HG03442 (cell line): ENCODE results near the gene SLC12A2.

Experiments
- ATAC-seq: cut with Tn5 transposase; IDR thresholded peaks from one replicate; pipeline ENCODE4 v1.9.1; 2021; ENCODE audit warnings: mild to moderate bottlenecking, moderate library complexity; ENCODE audit not compliant: unreplicated experiment

The SLC12A2 gene

DNA sequence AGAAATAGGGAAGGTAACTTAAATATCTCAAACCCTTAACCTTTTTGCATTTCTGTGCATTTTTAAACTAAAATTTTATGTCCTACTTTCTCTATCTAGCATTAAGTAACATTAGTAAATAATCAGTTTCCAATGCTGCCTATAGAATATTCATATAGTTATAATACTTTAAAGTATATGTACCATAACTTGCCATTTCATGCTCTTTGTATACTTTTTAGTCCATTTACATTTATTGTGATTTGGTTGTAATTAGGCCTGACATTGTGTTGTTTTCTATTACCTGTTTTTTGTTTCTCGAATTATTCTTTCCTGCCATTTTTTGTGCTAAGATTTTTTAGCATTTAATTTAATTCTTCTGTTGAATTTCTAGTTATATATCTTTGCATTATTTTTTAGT, 13.7 kb downstream of the SLC12A2 start:
- ATAC-seq = no peak

DNA sequence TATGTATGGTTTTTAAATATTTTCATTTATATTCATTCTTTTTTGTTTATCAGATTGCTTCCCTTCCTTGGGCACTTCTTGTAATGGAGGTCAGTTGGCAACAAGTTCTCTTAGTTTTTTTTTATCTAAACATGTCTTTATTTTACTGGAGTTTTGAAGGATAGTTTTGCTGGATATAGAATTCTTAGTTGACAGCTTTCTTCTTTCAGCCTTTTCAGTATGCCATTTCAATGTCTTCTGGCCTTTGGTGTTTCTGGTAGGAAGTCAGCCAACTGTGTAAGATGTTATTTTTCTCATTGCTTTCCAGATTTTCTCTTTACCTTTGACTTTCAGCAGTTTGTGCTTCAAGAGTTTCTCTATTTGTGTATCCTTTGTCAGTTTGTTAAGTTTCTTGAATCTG, 14.2 kb downstream of the SLC12A2 start:
- ATAC-seq = no peak

DNA sequence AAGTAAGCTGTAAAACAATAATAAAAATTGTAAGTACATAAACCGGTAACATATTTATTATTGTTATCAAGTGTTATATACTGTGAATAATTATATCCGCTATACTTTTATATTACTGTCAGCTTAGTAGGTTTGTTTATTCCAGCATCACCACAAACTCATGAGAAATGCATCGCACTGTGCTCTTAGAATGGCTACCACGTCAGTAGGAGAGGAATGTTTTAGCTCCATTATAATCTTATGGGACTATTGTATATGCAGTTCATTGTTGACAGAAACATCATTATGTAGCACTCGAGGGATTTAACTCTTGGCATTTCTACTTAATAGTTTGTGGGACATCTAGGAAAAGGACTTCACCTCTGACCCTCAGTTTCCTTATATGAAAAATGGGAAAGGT, 16.4 kb downstream of the SLC12A2 start:
- ATAC-seq = no peak

DNA sequence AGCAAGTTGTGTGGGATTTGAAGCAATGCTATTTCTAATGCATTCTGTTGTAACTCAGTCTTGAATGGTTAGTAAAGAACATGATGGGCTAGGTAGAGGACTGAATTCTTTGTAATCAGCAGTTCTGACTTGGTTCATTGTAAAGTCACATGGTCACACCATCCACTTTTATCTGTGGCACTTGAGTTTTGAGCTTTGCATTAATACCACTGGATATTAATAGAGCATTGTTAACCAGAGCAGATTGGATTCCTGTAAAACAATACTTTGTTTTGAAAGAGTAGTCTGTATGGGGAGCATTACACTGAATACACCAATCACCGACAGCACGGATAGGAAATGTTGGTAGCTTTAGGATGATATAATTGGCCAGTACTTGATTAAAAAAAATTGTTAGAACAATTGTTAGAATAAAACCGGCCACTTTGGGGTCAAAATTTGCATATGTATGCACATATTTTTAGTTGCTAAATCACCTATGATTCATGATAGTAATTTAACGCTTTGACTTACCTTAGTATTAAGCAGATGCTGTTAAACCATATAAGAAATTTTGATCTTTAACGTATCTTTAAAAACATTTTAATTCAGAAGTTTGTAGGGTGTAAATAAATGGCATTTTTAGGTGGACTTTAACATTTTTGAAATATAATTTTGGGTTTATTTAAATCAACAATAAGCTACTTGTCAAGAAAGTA, 17.4 kb downstream of the SLC12A2 start:
- ATAC-seq = no peak

DNA sequence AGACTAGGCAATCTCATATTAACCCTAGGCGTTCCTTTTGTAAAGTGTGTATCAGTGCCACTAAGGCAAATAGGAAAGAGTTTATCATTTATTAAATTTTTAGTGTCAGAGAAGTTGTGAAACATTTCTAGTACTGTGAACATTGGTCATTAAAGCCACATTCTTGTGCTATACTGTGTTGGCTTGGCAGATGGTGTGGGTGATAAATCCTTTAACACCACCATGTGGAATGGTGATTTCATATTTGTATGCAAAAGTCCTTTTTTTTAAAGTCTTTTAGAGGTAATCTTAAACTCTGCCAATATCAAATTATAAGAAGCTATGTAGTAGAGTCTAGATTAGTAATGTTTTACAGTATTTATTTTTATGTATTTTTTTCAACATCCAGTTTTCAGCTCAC, 18.1 kb downstream of the SLC12A2 start:
- no peak for ATAC-seq

DNA sequence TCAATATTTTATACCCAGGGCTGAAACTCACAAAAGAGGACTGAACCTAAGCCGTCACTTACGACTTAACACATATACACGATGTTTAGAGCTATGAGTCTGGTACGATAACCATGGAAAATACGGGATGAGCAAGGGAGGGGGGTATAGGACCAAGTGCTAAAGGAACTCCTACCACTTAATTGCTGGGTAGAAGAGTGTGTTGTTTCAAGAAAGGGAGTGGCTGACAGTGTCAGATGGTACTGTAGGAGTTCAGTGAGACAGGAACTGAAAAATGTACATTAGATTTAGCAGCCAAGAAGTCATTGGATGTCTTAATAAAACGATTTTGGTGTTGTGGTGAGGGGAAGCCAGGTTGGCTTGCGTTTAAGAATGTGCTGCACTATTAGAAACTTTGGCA, 21.6 kb downstream of the SLC12A2 start:
- ATAC-seq = no peak

DNA sequence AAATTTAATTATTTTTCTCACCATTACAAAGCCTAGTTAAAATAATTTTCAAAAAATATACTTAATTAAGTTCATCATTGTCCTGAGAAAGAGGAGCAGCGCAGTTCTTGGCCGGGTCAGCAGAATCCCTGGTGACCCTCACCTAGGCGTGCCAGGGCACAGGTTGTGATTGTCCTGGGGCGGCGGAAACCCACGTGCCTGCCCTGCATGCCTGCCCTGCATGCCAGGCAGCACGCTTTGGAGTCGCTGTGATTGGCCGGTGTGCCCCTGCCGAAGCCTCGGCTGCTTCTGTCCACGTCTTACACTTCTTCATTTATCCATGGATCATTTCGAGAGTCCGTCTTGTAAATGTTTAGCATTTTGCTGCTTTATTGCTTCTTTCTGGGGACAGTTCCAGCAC, 25.6 kb downstream of the SLC12A2 start:
- no peak for ATAC-seq

DNA sequence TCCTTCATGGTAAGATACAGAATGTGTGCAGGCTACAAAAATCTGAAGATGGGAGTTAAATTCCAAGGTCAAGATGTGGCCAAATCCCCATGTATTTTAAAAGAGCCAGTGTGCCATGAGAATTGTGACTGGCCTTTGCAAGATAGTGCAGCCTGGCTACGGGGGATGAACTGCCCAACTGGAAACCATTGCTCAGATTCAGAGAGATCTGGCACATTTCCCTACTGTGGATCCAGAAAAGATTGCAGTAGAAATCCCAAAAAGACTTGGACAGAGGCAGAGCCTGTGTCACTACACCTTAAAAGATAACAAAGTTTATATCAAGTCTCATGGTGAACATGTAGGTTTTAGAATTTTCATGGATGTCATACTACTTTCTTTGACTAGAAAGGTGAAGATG, 26.2 kb downstream of the SLC12A2 start:
- no peak for ATAC-seq

DNA sequence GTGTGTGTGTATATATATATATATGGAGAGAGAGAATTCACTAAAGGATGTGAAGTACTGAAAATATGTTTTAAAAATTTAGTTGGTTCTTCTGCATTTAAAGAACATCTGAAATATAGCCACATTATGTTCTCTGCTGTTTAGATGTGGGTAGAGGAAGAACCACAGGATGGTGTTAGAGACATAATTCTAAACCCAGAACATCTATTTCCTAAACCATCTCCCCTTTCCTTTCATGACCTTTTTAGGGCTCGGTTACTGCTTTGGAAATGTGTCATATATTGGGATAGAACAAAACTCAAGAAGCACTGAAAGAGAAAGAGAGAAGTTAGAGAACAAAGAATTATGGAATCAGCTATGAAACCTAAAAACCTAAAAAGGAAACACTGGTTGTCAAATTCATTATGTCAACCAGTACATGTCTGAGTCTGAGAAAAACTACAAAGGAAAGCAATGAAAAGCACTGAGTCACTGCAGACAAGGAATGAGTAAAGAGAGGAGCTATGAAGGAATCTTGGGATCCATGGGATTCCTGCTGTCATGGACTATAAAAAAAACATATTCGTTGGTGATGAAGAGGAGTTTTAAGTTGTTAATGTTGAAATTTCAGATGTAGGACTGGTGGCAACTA, 28.4 kb downstream of the SLC12A2 start:
- no peak for ATAC-seq

DNA sequence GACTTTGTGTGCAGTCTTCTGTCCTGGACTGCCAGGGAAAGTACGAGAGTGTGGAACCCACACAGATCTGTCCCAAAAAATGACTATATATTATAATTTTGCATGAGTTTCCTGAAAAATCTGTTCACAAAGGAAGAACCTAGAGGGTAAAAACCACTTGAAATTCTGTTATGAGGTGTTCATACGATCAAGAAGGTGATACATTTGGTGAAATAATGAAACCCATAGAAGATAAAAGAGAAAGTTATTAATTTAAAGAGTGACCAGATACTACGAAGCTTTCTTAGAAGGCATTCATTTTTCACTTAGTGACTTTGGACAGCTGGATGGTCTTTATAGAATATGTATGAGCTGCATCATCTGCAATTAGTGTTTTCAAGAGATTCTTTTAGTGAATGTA, 32.9 kb downstream of the SLC12A2 start:
- no peak for ATAC-seq

DNA sequence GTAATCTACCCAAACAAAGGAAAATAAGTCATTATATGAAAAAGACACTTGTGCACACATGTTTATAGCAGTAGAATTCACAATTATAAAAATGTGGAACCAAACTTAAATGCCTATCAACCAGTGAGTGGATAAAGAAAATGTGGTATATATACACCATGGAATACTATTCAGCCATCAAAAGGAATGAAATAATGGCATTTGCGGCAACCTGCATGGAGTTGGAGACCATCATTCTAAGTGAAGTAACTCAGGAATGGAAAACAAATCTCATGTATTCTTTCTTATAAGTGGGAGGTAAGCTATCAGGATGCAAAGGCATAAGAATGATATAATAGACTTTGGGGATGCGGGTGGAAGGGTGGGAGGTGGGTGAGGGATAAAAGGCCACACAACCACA, 34.6 kb downstream of the SLC12A2 start:
- no peak for ATAC-seq

DNA sequence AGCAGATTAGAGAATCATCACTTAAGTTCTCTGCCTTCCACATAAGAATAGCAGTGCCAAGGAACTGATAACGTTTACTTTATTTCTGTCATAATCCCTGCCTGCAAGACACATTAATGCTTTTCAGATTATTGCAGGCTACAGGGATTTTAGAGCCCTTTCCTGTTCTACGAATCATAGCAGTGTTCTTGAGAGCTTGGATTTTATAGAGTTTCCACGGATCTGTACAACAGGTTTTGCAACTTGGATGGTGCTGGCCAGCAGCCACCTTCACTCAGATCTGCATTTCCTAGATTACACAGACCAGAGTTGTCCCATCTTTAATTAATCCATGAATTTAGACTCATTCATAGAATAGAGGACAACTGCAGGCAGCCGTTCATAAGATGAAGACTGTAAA, 38.1 kb downstream of the SLC12A2 start:
- no peak for ATAC-seq

DNA sequence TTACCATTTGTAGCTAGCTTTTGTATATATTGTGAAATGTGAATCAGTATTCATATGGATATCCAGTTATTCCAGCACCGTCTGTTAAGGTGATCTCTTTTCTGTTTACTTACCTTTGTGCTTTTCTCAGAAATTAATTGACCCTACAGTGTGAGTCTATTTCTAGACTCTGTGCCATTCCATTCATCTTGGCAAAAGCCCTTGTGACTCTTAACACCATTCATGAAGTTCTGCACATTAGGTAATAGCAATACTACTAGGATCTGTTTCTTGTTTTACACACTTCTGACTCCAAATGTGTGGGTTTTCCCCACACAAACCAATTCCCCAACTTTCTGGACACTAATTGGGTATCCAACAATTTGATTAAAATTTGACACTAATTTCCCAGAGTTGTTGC, 40.4 kb downstream of the SLC12A2 start:
- ATAC-seq = no peak

DNA sequence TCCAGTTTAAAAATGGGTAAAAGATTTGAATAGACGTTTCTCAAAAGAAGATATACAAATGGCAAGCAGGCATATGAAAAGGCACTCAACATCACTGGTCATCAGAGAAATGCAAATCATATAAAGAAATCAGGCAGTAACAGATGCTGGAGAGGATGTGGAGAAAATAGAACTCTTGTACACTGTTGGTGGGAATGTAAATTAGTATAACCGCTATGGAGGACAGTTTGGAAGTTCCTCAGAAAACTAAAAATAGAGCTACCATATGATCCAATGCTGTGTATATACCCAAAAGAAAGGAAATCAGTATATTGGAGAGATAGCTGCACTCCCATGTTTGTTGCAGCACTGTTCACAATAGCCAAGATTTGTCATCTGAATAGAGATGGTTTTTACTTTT, 42.7 kb downstream of the SLC12A2 start:
- no peak for ATAC-seq

DNA sequence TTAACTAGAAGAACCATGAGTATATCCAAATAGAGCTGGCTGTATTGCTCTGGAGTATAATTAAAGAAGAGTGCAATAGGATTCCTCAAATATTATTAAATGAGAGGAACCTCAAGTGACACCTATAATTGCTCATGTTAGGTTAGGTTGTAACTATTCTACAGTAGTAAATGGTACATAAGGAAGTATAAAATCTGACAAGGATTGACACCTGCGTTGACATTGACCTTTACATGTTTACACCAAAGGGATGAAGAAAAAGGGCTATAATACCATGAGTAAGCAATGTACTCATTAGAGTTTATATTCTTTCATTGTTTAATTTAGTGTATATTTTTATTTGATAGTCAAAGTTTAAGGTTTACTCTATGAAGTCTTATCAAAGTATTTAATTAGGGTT, 48.9 kb downstream of the SLC12A2 start:
- ATAC-seq = no peak

DNA sequence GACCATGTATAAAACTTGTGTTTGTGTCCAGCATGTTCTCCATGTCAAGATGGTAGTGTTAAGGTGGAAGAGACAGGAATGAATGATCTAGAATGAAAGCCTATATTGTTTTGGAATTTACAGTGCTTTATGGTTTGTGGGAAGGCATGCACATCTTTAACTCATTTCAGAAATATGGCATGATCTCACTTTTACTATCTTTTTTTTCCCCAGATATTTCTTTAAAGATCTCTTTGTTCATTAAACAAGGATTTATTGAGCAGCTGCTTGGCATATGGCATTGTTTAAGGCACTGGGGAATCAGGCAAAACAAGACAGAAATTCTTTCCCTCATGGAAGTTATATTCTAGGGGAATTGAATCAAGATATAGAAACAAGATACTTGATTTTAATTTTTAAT, 51.7 kb downstream of the SLC12A2 start:
- ATAC-seq = no peak

DNA sequence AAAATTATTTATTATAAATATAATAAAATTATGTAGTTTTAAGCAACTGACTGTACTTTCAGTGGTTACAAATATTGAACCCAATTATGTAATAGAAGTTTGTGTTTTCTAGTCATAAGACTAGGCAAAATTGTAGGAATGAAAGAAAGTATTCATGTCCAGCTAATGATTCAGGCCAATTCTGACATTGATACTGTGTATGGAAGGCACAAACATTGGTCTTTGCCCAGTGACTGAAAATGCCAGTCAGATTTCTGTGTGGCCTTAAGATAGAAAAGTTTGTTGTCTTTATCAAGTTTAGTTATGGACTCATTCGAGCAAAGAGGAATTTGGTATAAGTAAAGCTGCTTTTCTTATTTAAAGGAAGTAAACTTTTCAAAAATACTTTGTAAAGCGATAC, 60.3 kb downstream of the SLC12A2 start:
- no peak for ATAC-seq

DNA sequence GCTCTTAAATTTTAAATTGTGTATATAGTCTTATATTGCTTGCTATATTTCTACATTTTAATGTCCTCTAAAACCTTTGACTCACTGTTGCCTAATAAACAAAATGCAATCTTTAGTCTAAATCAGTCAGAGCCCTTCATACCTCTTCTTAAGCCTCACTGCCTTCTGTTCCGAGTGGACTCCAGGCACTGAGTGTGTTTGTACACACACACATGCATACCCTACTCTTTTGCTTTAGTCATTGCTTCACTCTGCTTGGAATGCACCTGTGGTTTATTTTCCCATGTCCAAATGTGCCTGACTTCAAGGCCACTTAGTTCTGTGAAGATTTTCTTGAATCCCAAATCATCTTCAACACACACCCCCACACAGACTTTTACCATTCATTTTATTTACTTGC, 60.9 kb downstream of the SLC12A2 start:
- ATAC-seq = no peak

DNA sequence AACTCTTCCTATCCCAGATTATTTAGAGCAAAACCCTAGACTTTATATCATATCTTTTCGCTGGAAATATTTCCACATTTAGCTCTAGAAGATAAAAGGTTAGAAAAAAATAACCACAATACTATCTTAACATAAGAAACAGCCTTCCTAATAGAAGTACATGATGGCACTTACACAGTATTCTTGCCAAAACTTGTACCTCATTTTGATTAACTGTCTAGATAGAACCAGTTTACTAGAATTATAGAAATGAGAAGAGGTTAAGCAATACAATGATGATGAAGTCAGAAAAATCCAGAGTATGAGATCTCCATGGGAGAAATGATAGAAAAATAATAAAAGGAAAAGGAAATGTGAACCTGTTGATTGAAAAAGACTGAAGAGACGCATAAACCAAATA, 63.1 kb downstream of the SLC12A2 start:
- ATAC-seq = no peak

DNA sequence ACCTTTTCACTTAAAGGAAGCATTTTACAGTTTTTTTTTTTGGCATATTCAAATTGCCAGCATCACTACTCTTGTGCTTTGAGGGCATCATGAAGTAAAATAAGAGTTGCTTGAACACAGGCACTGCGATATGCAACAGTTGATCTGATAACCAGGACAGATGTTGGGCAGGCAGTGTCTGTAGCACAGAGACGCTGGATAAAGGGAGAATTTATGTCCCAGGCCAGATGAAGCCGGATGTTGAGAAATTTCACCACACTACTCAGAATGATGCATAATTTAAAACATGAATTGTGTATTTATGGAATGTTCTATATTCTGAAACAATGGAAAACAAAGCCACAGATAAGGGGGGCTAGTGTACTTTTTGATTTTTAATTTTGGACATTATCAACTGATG, 71.4 kb downstream of the SLC12A2 start:
- no peak for ATAC-seq

DNA sequence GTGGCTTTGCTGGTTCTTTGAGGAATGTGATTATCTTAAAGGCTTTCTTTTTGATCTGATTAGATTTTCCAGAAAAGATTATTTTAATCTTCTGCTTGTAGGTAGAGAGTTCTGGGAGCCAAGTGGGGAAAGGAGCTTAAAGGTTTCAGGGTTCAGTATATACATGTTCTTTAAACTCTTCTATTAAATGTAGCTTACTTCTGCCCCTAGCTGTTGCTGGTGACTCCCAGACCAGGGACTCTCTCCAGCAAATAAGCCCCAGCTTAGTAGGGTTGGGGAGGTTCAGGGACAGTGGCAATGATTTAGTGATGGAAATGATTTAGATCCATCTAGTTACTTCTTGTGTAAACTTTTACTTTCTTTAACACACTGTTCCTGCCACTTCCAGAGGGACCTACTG, 72.2 kb downstream of the SLC12A2 start:
- ATAC-seq = no peak

DNA sequence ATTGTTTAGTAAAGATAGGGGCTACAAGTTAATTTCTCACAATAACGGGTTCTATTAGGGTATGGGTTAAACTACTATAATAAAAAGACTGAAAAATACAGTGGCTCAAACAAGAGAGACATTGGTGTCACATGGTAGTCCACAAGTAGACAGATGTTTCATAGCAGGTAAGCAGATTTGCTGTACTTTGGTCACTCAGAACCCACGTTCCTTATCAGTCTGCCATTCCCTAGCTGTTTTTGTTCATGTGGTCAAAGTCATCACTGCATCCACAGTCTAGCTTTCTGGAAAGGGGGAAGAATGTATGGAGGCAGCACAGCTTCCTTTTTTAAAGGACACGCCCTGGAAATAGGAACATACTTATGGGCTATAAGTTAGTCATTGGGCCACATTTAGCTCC, 73.0 kb downstream of the SLC12A2 start:
- ATAC-seq = no peak

DNA sequence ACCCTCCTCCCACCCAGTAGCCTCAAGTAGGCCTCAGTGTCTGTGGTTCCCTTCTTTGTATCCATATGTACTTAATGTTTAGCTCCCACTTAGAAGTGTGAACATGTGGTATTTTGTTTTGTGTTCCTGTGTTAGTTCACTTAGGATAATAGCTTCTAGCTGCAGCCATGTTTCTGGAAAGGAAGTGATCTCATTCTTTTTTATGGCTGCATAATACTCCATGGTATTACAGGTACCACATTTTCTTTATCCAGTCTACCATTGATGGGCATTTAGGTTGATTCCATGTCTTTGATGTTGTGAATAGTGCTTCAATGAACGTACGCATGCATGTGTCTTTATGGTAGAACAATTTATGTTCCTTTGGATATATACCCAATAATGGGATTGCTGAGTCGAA, 74.8 kb downstream of the SLC12A2 start:
- ATAC-seq = no peak
